Measurements from ENCODE around the gene MUS81. TPM values are rescaled to one million over a fixed set of nuclear protein-coding genes. Genes with fewer than 3 reads are reported as not detected.

Gene MUS81
- total and polyA plus RNA-seq, 9 of the 15 experiments (the other 6 are each of a cell fraction or from before 2014, with no cell fraction given), result 13.4 to 118 (median 53.7) TPM

DNA sequence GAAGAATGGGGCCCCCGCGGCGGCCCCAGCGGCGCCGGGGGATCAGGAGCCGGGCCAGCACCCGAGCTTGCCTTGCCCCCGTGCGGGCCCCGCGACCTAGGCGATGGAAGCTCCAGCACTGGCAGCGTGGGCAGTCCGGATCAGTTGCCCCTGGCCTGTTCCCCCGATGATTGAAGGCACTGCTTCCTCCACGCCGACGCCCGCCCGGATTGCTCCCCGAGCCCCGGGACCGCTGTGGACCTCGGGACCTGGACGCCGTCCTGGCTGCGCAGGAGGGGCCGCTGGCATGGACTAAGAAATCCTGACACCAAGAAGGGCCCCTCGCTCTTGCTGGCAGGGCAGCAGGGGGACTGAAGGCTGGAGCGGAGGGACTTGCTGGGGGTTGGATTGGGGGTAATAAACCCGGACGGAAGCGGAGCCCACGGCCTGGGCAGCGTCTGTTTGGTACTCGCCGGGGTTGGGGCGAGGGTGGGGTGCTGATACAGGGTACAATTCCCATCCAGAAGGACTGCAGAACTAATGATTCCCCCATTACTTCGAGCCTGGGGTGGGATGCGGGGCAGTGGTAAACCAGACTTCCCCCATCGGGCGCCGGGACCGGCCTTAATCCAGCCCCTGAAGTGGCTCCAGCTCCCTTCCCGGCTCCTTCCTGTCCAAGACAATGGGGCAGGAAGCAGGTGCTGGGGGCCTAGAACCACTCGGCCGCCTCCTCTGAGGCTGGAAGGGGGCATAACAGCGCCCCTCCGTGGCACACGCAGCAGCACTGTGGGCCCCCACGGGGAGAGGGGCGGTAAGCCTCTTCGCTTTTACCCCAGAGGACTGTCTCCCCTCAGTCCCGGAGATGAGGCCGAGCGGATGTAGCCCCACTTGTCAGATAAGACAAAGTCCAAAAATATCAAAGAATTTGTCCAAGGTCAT, 31.2 kb downstream of the MUS81 start (continued):
- TF ChIP-seq, protein P1, sequence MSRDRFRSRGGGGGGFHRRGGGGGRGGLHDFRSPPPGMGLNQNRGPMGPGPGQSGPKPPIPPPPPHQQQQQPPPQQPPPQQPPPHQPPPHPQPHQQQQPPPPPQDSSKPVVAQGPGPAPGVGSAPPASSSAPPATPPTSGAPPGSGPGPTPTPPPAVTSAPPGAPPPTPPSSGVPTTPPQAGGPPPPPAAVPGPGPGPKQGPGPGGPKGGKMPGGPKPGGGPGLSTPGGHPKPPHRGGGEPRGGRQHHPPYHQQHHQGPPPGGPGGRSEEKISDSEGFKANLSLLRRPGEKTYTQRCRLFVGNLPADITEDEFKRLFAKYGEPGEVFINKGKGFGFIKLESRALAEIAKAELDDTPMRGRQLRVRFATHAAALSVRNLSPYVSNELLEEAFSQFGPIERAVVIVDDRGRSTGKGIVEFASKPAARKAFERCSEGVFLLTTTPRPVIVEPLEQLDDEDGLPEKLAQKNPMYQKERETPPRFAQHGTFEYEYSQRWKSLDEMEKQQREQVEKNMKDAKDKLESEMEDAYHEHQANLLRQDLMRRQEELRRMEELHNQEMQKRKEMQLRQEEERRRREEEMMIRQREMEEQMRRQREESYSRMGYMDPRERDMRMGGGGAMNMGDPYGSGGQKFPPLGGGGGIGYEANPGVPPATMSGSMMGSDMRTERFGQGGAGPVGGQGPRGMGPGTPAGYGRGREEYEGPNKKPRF (IDR thresholded peaks at IDR 0.05; ENCODE audit: low read depth, low read length), result no peak
- TF ChIP-seq MCM2 (IDR thresholded peaks at IDR 0.05; ENCODE audit: low read depth), result no peak
- no peak; the same call in 1 of the 2 replicates for TF ChIP-seq ELF1 (tag; IDR thresholded peaks at IDR 0.05)
- peak; percentile 83 for TF ChIP-seq ESRRA (IDR thresholded peaks at IDR 0.05; ENCODE audit: borderline replicate concordance, low read depth)
- no peak for TF ChIP-seq ZBTB1 (CRISPR knock-in tag; IDR thresholded peaks at IDR 0.05; ENCODE audit: borderline replicate concordance, low read depth)
- no peak for TF ChIP-seq PHTF2 (CRISPR knock-in tag; IDR thresholded peaks at IDR 0.05)
- TF ChIP-seq ZNF57 (CRISPR knock-in tag; IDR thresholded peaks at IDR 0.05), result no peak
- peak; percentile 54; the same call in 1 of the 2 replicates for TF ChIP-seq CREM (IDR thresholded peaks at IDR 0.05; ENCODE audit: low read depth)
- peak; percentile 12; the same call in 1 of the 2 replicates for TF ChIP-seq ILF3 (IDR thresholded peaks at IDR 0.05; ENCODE audit: borderline replicate concordance)
- TF ChIP-seq ZNF384 (IDR thresholded peaks at IDR 0.05; ENCODE audit: low read depth, low read length), result no peak
- TF ChIP-seq ZNF551 (CRISPR knock-in tag; IDR thresholded peaks at IDR 0.05), result no peak
- TF ChIP-seq PHF20 (IDR thresholded peaks at IDR 0.05; ENCODE audit: partially characterized antibody), result no peak
- TF ChIP-seq NUFIP1 (IDR thresholded peaks at IDR 0.05; ENCODE audit: partially characterized antibody), result no peak
- TF ChIP-seq SIN3A (IDR thresholded peaks at IDR 0.05; ENCODE audit: borderline replicate concordance in 2 of 2, control insufficient read depth in 1 of 2, low read depth in 2 of 2, low read length in 2 of 2), result peak in 1 of 2 experiments; percentile 69; a peak in 2 of 4 replicates
- no peak for TF ChIP-seq RBBP5 (IDR thresholded peaks at IDR 0.05; ENCODE audit: borderline replicate concordance, insufficient read depth, low read length, poor library complexity, severe bottlenecking)
- TF ChIP-seq ZNF23 (CRISPR knock-in tag; IDR thresholded peaks at IDR 0.05), result no peak
- no peak for TF ChIP-seq FOXM1 (IDR thresholded peaks at IDR 0.05; ENCODE audit: low read depth)
- TF ChIP-seq FOXM1 (CRISPR knock-in tag; IDR thresholded peaks at IDR 0.05; ENCODE audit: low read depth), result no peak; the same call in 1 of the 2 replicates
- TF ChIP-seq, protein P2, sequence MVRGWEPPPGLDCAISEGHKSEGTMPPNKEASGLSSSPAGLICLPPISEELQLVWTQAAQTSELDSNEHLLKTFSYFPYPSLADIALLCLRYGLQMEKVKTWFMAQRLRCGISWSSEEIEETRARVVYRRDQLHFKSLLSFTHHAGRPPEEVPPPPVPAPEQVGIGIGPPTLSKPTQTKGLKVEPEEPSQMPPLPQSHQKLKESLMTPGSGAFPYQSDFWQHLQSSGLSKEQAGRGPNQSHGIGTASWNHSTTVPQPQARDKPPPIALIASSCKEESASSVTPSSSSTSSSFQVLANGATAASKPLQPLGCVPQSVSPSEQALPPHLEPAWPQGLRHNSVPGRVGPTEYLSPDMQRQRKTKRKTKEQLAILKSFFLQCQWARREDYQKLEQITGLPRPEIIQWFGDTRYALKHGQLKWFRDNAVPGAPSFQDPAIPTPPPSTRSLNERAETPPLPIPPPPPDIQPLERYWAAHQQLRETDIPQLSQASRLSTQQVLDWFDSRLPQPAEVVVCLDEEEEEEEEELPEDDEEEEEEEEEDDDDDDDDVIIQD (CRISPR knock-in tag; IDR thresholded peaks at IDR 0.05), result no peak
- TF ChIP-seq SRF (CRISPR knock-in tag; IDR thresholded peaks at IDR 0.05), result no peak
- no peak for TF ChIP-seq HDAC1 (IDR thresholded peaks at IDR 0.05)
- TF ChIP-seq DACH1 (IDR thresholded peaks at IDR 0.05; ENCODE audit: partially characterized antibody), result no peak
- TF ChIP-seq, protein P3, sequence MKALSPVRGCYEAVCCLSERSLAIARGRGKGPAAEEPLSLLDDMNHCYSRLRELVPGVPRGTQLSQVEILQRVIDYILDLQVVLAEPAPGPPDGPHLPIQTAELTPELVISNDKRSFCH (CRISPR knock-in tag; IDR thresholded peaks at IDR 0.05), result no peak
- TF ChIP-seq, protein P3 (tag; IDR thresholded peaks at IDR 0.05), result 0 out of 2 replicates have a peak, but pooled peaks have one; percentile 37
